K562 (cell line): ENCODE measurements around the gene KATNB1. TPM values are rescaled to one million over a fixed set of nuclear protein-coding genes. Genes with fewer than 3 reads are reported as not detected.

Experiments
- CHD1 ChIP-seq: fragments of 200-600 bp; sonication (generic); IDR thresholded peaks from one replicate; pipeline ENCODE4 v1.6.1; 2012; ENCODE audit warnings: mild to moderate bottlenecking, moderate library complexity, low read length, inconsistent platforms
- ELF1 ChIP-seq: fragments of 200-800 bp; sonication (Bioruptor generic); IDR thresholded peaks from 2 replicates; pipeline ENCODE4 v1.6.1; 2016; ENCODE audit warnings: missing genetic modification characterization, missing compliant biosample characterization
- FOXK2 ChIP-seq, 2 experiments: fragments of 450-650 bp; IDR thresholded peaks in 1 of 2; conservative IDR thresholded peaks in 1 of 2; 2 replicates each; pipeline ENCODE4 v1.6.1; 2016; ENCODE audit warnings: low read depth in 2 of 2, mild to moderate bottlenecking in 1 of 2
- GATAD2A ChIP-seq: fragments of 450-650 bp; IDR thresholded peaks from 2 replicates; pipeline ENCODE4 v1.6.1; 2017
- KDM4B ChIP-seq, 2 experiments: fragments of 450-650 bp in 1 of 2; sonication (generic) in 1 of 2; IDR thresholded peaks; 2 replicates each; pipeline ENCODE4 v1.6.1; 2016 to 2017; ENCODE audit warnings: borderline replicate concordance in 2 of 2, antibody characterized with exemption in 1 of 2, low read depth in 1 of 2, mild to moderate bottlenecking in 1 of 2
- KLF16 ChIP-seq: IDR thresholded peaks from 2 replicates; pipeline ENCODE4 v1.6.1; 2016; ENCODE audit warnings: antibody characterized with exemption
- MCM5 ChIP-seq: fragments of 450-650 bp; IDR thresholded peaks from 2 replicates; pipeline ENCODE4 v1.6.1; 2016; ENCODE audit warnings: low read depth
- MED1 ChIP-seq: sonication (generic); formaldehyde crosslinking; IDR thresholded peaks from 2 replicates; pipeline ENCODE4 v1.8.1; 2023; ENCODE audit warnings: missing genetic modification reagents, borderline replicate concordance
- POLR2AphosphoS5 ChIP-seq: IDR thresholded peaks from 2 replicates; pipeline ENCODE4 v1.6.1; 2011; ENCODE audit warnings: mild to moderate bottlenecking, low read depth, low read length, moderate library complexity; ENCODE audit not compliant: control insufficient read depth, insufficient read depth
- TEAD1 ChIP-seq, 2 experiments: fragments of 450-650 bp in 1 of 2; sonication (generic) in 1 of 2; formaldehyde crosslinking; IDR thresholded peaks; 2 replicates each; pipeline versions ENCODE4 v1.4.0 to v1.8.0; 2020 to 2022; ENCODE audit warnings: mild to moderate bottlenecking in 2 of 2, missing genetic modification reagents in 1 of 2
- ZBTB49 ChIP-seq: sonication (generic); formaldehyde crosslinking; IDR thresholded peaks from 2 replicates; pipeline ENCODE4 v1.8.0; 2022; ENCODE audit warnings: missing genetic modification reagents, mild to moderate bottlenecking, borderline replicate concordance
- ZFP1 ChIP-seq: fragments of 450-650 bp; formaldehyde crosslinking; IDR thresholded peaks from 2 replicates; pipeline ENCODE4 v1.4.0; 2020; ENCODE audit warnings: mild to moderate bottlenecking, mixed read lengths
- ZNF212 ChIP-seq: fragments of 450-650 bp; formaldehyde crosslinking; IDR thresholded peaks from 2 replicates; pipeline ENCODE4 v1.4.0; 2020; ENCODE audit warnings: mild to moderate bottlenecking
- ZNF280B ChIP-seq: fragments of 250-450 bp; sonication (Bioruptor Pico); IDR thresholded peaks from 2 replicates; pipeline ENCODE4 v1.5.1; 2021; ENCODE audit warnings: mild to moderate bottlenecking
- ZNF551 ChIP-seq: fragments of 250-450 bp; sonication (Bioruptor Pico); IDR thresholded peaks from 2 replicates; pipeline ENCODE4 v1.5.0; 2021; ENCODE audit warnings: mild to moderate bottlenecking, moderate library complexity
- ZNF589 ChIP-seq: fragments of 200-800 bp; sonication (Bioruptor generic); IDR thresholded peaks from 2 replicates; pipeline ENCODE4 v1.6.1; 2016; ENCODE audit warnings: low read depth, missing genetic modification characterization, missing compliant biosample characterization
- ZNF592 ChIP-seq: fragments of 450-650 bp; IDR thresholded peaks from 2 replicates; pipeline ENCODE4 v1.6.1; 2017; ENCODE audit warnings: antibody characterized with exemption, mild to moderate bottlenecking
- ZNF740 ChIP-seq, 3 experiments: fragments of 200-800 bp in 1 of 3; sonication (Bioruptor generic) in 1 of 3; sonication (generic) in 1 of 3; formaldehyde crosslinking in 1 of 3; IDR thresholded peaks; 2 replicates each; pipeline versions ENCODE4 v1.6.1 to v1.8.0; 2016 to 2022; ENCODE audit warnings: mild to moderate bottlenecking in 2 of 3, missing compliant biosample characterization in 2 of 3, missing genetic modification characterization in 2 of 3, missing genetic modification reagents in 1 of 3
- polyA plus RNA-seq, 8 experiments: library from polyadenylated mRNA; depleted of rRNA in 4 of 8; stranded (reverse) in 5 of 8; unstranded in 3 of 8; fragments of >200 nt; fragmentation: Nextera tagmentation in 2 of 8; fragmentation: Illumina TruSeq in 1 of 8; extraction: Ambion mirVana in 2 of 8; extraction: Trizol in 1 of 8; gene quantifications; 2 replicates each; pipeline versions ENCODE4 v1.2.1 to v1.2.3, GENCODE V29; 2011 to 2014; ENCODE audit warnings: inconsistent platforms in 1 of 8, missing spikeins in 1 of 8
- total RNA-seq, 7 experiments: library from RNA; depleted of rRNA in 6 of 7; stranded (reverse); fragments of >200 nt in 6 of 7; fragmentation: Illumina TruSeq in 2 of 7; extraction: Trizol in 2 of 7; gene quantifications; 2 replicates each; pipeline versions ENCODE4 v1.2.1 to v1.2.3, GENCODE V29; 2011 to 2021; ENCODE audit warnings: low replicate concordance in 1 of 7

KATNB1 gene
- total and polyA plus RNA-seq, 9 of the 15 experiments (the other 6 are each of a cell fraction or from before 2014, with no cell fraction given), result 1.2 to 52.6 (median 21.9) TPM

GRCh38 chr16:57734308-57734924 is 1.2 kb upstream of the KATNB1 start (continued):
- no peak for TF ChIP-seq FOXK2 (conservative IDR thresholded peaks at IDR 0.05 in 1 of 2, IDR thresholded peaks at IDR 0.05 in 1 of 2; ENCODE audit: low read depth in 2 of 2)
- no peak for TF ChIP-seq ZNF551 (CRISPR knock-in tag)
- TF ChIP-seq GATAD2A, result no peak
- TF ChIP-seq ZFP1 (CRISPR knock-in tag), result no peak
- no peak for TF ChIP-seq ZNF280B (CRISPR knock-in tag)
- TF ChIP-seq POLR2AphosphoS5, result no peak
- TF ChIP-seq ELF1 (tag), result no peak
- TF ChIP-seq ZNF212 (CRISPR knock-in tag), result no peak
- TF ChIP-seq MCM5, result no peak
- TF ChIP-seq MED1, result no peak
- peak; percentile 31; the same call in 1 of the 2 replicates for TF ChIP-seq ZNF740 (CRISPR knock-in tag; IDR thresholded peaks at IDR 0.05)
- TF ChIP-seq ZNF740 (tag; IDR thresholded peaks at IDR 0.05), result no peak
- 0 out of 4 replicates have a peak, but pooled peaks of 1 of the 2 experiments have one; percentile 35 for TF ChIP-seq TEAD1 (CRISPR knock-in tag; IDR thresholded peaks at IDR 0.05)
- no peak for TF ChIP-seq ZBTB49 (CRISPR knock-in tag)
- TF ChIP-seq KDM4B (IDR thresholded peaks at IDR 0.05; ENCODE audit: borderline replicate concordance in 2 of 2, low read depth in 1 of 2), result no peak
- peak; percentile 52; the same call in 1 of the 2 replicates for TF ChIP-seq ZNF592
- peak; percentile 54; the same call in 1 of the 2 replicates for TF ChIP-seq ZNF589
- peak; percentile 83 for TF ChIP-seq CHD1
- TF ChIP-seq KLF16, result no peak
